Mucosa of stomach (tissue), 1 donor: Measurements from ENCODE around the gene STRIT1.

Source experiments
- H3K27me3 ChIP-seq: one replicate; pipeline ENCODE4 v1.7.0; 2013; ENCODE audit warnings: mild to moderate bottlenecking, low read length; ENCODE audit not compliant: control insufficient read depth, insufficient read depth
- H3K36me3 ChIP-seq: one replicate; pipeline ENCODE4 v1.7.0; 2013; ENCODE audit warnings: low read length; ENCODE audit not compliant: control insufficient read depth, insufficient read depth
- H3K4me1 ChIP-seq: one replicate; pipeline ENCODE4 v1.7.0; 2013; ENCODE audit warnings: mild to moderate bottlenecking, low read length; ENCODE audit not compliant: control insufficient read depth, insufficient read depth
- H3K4me3 ChIP-seq: one replicate; pipeline ENCODE4 v1.7.0; 2013; ENCODE audit warnings: low read length
- H3K9ac ChIP-seq: one replicate; pipeline ENCODE4 v1.7.0; 2013; ENCODE audit warnings: mild to moderate bottlenecking, low read length, moderate library complexity
- H3K9me3 ChIP-seq: one replicate; pipeline ENCODE4 v1.7.0; 2013; ENCODE audit warnings: mild to moderate bottlenecking, low read length, moderate library complexity; ENCODE audit not compliant: control insufficient read depth
- donor health status: Pancreatic carcinoma.

Gene STRIT1

GRCh38 chr3:155326901-155327300, 33.4 kb upstream of the STRIT1 start:
- Histone ChIP-seq H3K36me3 (no peaks in the 10 kb centered on the region), H3K27me3 (no peaks in the 10 kb centered on the region), H3K9me3 (no peaks in the 10 kb centered on the region), H3K4me3 (no peak overlapping the region), H3K4me1 (no peaks in the 10 kb centered on the region), H3K9ac (no peak overlapping the region)

GRCh38 chr3:155326244-155326643, 32.8 kb upstream of the STRIT1 start:
- Histone ChIP-seq H3K4me3 (no peak overlapping the region), H3K9ac (no peak overlapping the region), H3K9me3 (no peaks in the 10 kb centered on the region), H3K36me3 (no peaks in the 10 kb centered on the region), H3K27me3 (no peaks in the 10 kb centered on the region), H3K4me1 (no peaks in the 10 kb centered on the region)

GRCh38 chr3:155325263-155325835, 31.9 kb upstream of the STRIT1 start:
- no peak overlapping the region for H3K4me3 ChIP-seq
- H3K4me1 ChIP-seq = no peaks in the 10 kb centered on the region
- H3K27me3 ChIP-seq = no peaks in the 10 kb centered on the region
- no peaks in the 10 kb centered on the region for H3K9me3 ChIP-seq
- no peaks in the 10 kb centered on the region for H3K36me3 ChIP-seq
- no peak overlapping the region for H3K9ac ChIP-seq

- no peaks in the 10 kb centered on the region for H3K4me1 ChIP-seq
- H3K9ac ChIP-seq = no peak overlapping the region
- no peaks in the 10 kb centered on the region for H3K36me3 ChIP-seq
- no peak overlapping the region for H3K4me3 ChIP-seq
- no peaks in the 10 kb centered on the region for H3K27me3 ChIP-seq
- H3K9me3 ChIP-seq = no peaks in the 10 kb centered on the region
Observed at GRCh38 chr3:155323063-155323666, 29.7 kb upstream of the STRIT1 start.

GRCh38 chr3:155321418-155321817, 27.9 kb upstream of the STRIT1 start:
- H3K4me1 ChIP-seq = no peaks in the 10 kb centered on the region
- no peaks in the 10 kb centered on the region for H3K36me3 ChIP-seq
- H3K9ac ChIP-seq = no peak overlapping the region
- H3K9me3 ChIP-seq = no peaks in the 10 kb centered on the region
- no peaks in the 10 kb centered on the region for H3K27me3 ChIP-seq
- no peak overlapping the region for H3K4me3 ChIP-seq

GRCh38 chr3:155320934-155321333, 27.5 kb upstream of the STRIT1 start:
- Histone ChIP-seq H3K9me3 (no peaks in the 10 kb centered on the region), H3K36me3 (no peaks in the 10 kb centered on the region), H3K4me3 (no peak overlapping the region), H3K4me1 (no peaks in the 10 kb centered on the region), H3K9ac (no peak overlapping the region), H3K27me3 (no peaks in the 10 kb centered on the region)

GRCh38 chr3:155318740-155319139, 25.3 kb upstream of the STRIT1 start:
- Histone ChIP-seq H3K4me3 (no peak overlapping the region), H3K27me3 (no peaks in the 10 kb centered on the region), H3K9me3 (no peaks in the 10 kb centered on the region), H3K4me1 (no peaks in the 10 kb centered on the region), H3K9ac (no peak overlapping the region), H3K36me3 (no peaks in the 10 kb centered on the region)

GRCh38 chr3:155317211-155317610, 23.7 kb upstream of the STRIT1 start:
- Histone ChIP-seq H3K9ac (no peak overlapping the region), H3K9me3 (no peaks in the 10 kb centered on the region), H3K4me3 (no peak overlapping the region), H3K36me3 (no peaks in the 10 kb centered on the region), H3K4me1 (no peaks in the 10 kb centered on the region), H3K27me3 (no peaks in the 10 kb centered on the region)

- Histone ChIP-seq H3K9me3 (no peaks in the 10 kb centered on the region), H3K36me3 (no peaks in the 10 kb centered on the region), H3K27me3 (no peaks in the 10 kb centered on the region), H3K4me1 (no peaks in the 10 kb centered on the region), H3K9ac (no peak overlapping the region), H3K4me3 (no peak overlapping the region)
Observed at GRCh38 chr3:155316426-155316825, 22.9 kb upstream of the STRIT1 start.

- H3K36me3 ChIP-seq = no peaks in the 10 kb centered on the region
- no peak overlapping the region for H3K4me3 ChIP-seq
- H3K9me3 ChIP-seq = no peaks in the 10 kb centered on the region
- no peaks in the 10 kb centered on the region for H3K27me3 ChIP-seq
- no peaks in the 10 kb centered on the region for H3K4me1 ChIP-seq
- no peak overlapping the region for H3K9ac ChIP-seq
Observed at GRCh38 chr3:155313916-155314315, 20.4 kb upstream of the STRIT1 start.

GRCh38 chr3:155313300-155313699, 19.8 kb upstream of the STRIT1 start:
- no peak overlapping the region for H3K9ac ChIP-seq
- H3K4me3 ChIP-seq = no peak overlapping the region
- no peaks in the 10 kb centered on the region for H3K36me3 ChIP-seq
- no peaks in the 10 kb centered on the region for H3K9me3 ChIP-seq
- H3K27me3 ChIP-seq = no peaks in the 10 kb centered on the region
- no peaks in the 10 kb centered on the region for H3K4me1 ChIP-seq

GRCh38 chr3:155312781-155313180, 19.3 kb upstream of the STRIT1 start:
- Histone ChIP-seq H3K4me3 (no peak overlapping the region), H3K4me1 (no peaks in the 10 kb centered on the region), H3K36me3 (no peaks in the 10 kb centered on the region), H3K27me3 (no peaks in the 10 kb centered on the region), H3K9me3 (no peaks in the 10 kb centered on the region), H3K9ac (no peak overlapping the region)

- Histone ChIP-seq H3K9ac (no peak overlapping the region), H3K9me3 (no peaks in the 10 kb centered on the region), H3K36me3 (no peaks in the 10 kb centered on the region)
Observed at GRCh38 chr3:155309581-155309980, 16.1 kb upstream of the STRIT1 start.

More at GRCh38 chr3:155309581-155309980, 16.1 kb upstream of the STRIT1 start:
- H3K4me3 ChIP-seq = no peak overlapping the region
- H3K4me1 ChIP-seq = no peaks in the 10 kb centered on the region
- H3K27me3 ChIP-seq = no peaks in the 10 kb centered on the region
